Measurements from ENCODE around the gene CFAP74. TPM values are rescaled to one million over a fixed set of nuclear protein-coding genes. Genes with fewer than 3 reads are reported as not detected.

The CFAP74 gene
- total and polyA plus RNA-seq, 8 donors: 0.23 to 4.7 (median 2.8) TPM

DNA sequence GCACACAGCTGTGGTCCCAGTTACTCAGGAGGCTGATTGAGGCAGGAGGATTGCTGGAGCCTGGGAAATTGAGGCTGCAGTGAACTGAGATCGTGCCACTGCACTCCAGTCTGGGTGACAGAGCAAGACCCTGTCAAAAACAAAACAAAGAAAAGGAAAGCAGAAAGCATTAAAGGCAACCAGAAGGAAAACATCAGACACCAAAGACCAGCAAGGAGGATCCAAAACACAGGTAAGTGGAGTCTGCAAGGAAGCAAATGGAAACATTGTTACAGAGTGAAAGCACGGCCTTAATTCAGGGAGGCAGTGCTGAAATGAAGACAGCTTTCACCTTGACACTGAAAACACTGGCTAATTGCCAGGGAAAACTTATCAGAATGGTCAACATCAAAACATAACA is 40.8 kb downstream of the CFAP74 start:
- Histone ChIP-seq H3K9me3 (no peaks in the 10 kb centered on the region), H3K36me3 (no peaks in the 10 kb centered on the region), H3K4me1 (peaks cover 6 to 7% of the 10 kb centered on the region in 2 donors), H3K27me3 (peaks cover 5 to 84% of the 10 kb centered on the region in 2 donors), H3K4me3 (no peak overlapping the region), H3K27ac (no peak overlapping the region)
- ATAC-seq (no peak), DNase-seq (no peak)
- TF ChIP-seq, protein P1, sequence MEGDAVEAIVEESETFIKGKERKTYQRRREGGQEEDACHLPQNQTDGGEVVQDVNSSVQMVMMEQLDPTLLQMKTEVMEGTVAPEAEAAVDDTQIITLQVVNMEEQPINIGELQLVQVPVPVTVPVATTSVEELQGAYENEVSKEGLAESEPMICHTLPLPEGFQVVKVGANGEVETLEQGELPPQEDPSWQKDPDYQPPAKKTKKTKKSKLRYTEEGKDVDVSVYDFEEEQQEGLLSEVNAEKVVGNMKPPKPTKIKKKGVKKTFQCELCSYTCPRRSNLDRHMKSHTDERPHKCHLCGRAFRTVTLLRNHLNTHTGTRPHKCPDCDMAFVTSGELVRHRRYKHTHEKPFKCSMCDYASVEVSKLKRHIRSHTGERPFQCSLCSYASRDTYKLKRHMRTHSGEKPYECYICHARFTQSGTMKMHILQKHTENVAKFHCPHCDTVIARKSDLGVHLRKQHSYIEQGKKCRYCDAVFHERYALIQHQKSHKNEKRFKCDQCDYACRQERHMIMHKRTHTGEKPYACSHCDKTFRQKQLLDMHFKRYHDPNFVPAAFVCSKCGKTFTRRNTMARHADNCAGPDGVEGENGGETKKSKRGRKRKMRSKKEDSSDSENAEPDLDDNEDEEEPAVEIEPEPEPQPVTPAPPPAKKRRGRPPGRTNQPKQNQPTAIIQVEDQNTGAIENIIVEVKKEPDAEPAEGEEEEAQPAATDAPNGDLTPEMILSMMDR (IDR thresholded peaks at IDR 0.05): no peak
- intact Hi-C loops (cut with DNase I): no loop called here

DNA sequence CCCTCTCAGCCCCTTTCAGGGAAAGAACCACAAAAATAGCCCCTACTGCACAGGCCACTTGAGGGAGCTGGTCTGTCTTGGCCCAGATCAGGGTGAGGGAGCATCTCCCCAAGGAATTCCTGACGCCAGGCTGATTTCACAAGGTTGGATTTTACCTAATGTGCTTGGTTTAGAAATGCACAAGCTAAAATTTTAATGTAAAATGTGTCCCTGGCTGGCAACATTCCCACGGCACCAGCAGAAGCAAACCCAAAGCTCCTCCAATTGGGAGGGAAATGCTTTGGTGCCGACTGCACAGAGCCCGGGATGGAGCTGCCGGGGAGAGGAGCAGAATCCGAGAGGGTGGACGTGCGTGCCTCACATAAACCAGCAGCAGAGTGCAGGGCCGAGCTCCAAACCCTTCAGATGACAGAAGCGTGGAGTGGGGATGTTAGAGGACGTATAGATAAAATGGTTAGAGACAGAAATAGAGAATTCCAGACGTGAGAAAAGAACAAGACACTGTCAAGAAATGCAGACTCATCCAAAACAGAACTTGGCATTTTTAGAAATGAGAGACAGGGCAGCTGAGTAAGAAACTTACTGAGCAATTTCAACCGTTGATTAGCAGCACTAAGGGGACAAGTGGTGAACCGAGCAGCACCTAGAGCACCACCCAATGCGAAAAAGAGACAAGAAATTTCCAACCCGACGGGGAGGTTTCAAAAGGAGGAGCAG is 42.9 kb downstream of the CFAP74 start:
- Histone ChIP-seq H3K36me3 (no peaks in the 10 kb centered on the region), H3K4me3 (no peak overlapping the region), H3K27me3 (peaks cover 0 to 72% of the 10 kb centered on the region in 2 donors), H3K4me1 (peaks cover 6 to 7% of the 10 kb centered on the region in 2 donors), H3K9me3 (no peaks in the 10 kb centered on the region), H3K27ac (no peak overlapping the region)
- TF ChIP-seq, protein P1 (IDR thresholded peaks at IDR 0.05): no peak
- no peak for DNase-seq
- no peak for ATAC-seq
- intact Hi-C loops (cut with DNase I): no loop called here

DNA sequence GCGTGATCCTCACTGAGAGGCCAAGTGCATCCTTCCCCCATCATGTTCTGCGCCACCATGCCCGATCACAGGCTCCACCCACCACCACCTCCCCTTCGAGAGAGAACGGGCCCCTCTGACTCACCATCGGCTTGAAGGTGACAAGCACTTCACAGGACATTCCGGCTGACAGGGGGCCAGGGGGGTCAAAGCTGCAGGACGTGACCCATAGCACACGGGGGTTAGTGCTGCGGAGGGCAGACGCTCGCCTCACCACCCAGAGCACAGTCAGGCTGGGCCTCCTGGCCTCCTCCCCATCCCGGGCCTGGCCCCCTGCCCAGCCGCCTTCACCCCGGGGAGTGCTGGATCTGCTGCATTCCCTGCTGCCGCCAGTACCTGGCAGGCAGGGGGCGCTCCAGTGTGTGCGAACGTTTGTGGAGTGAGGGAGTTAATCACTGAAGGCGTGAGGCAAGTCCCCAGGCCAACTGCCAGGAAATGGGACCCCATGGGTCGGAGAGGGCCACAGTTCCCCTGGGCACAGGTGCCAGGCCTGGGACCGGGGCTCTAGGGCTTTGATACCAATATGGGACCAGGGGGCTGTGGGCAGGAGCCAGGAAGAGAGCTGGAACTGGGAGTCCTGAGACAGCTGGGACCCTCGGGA is 43.6 kb downstream of the CFAP74 start:
- intact Hi-C loops (cut with DNase I): no loop called here
- H3K4me1 ChIP-seq: peaks cover 6 to 7% of the 10 kb centered on the region in 2 donors
- DNase-seq (peak; percentile 61 to 93 (median 85)), ATAC-seq (peak; percentile 95)
- H3K4me3 ChIP-seq: no peak overlapping the region
- no peak overlapping the region for H3K27ac ChIP-seq
- H3K36me3 ChIP-seq: no peaks in the 10 kb centered on the region
- peaks cover 0 to 65% of the 10 kb centered on the region in 2 donors for H3K27me3 ChIP-seq
- H3K9me3 ChIP-seq: no peaks in the 10 kb centered on the region
- TF ChIP-seq, protein P1 (IDR thresholded peaks at IDR 0.05): peak; percentile 75 to 78

DNA sequence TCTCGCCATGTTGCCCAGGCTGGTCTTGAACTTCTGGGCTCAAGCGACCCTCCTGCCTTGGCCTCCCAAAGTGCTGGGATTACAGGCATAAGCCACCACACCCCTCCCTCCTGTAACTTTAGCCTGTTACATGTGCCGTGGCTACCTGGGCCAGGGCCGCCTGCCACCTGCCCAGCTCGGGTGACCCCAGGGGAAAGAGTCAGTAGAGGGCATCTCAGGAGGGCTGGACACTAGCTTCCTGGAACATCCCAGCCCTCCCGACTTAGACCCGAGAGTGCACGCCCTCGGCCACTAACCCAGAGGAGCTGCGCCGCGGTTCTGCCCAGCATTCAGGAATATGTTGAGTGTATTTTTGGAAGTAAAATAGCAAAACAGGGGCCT is 44.1 kb downstream of the CFAP74 start:
- TF ChIP-seq, protein P1 (IDR thresholded peaks at IDR 0.05): no peak
- no peak for ATAC-seq
- no peak for DNase-seq
- Histone ChIP-seq H3K4me1 (peaks cover 6 to 7% of the 10 kb centered on the region in 2 donors), H3K4me3 (no peak overlapping the region), H3K36me3 (no peaks in the 10 kb centered on the region), H3K27ac (no peak overlapping the region), H3K9me3 (no peaks in the 10 kb centered on the region), H3K27me3 (peaks cover 0 to 60% of the 10 kb centered on the region in 2 donors)
- intact Hi-C loops (cut with DNase I): no loop called here

DNA sequence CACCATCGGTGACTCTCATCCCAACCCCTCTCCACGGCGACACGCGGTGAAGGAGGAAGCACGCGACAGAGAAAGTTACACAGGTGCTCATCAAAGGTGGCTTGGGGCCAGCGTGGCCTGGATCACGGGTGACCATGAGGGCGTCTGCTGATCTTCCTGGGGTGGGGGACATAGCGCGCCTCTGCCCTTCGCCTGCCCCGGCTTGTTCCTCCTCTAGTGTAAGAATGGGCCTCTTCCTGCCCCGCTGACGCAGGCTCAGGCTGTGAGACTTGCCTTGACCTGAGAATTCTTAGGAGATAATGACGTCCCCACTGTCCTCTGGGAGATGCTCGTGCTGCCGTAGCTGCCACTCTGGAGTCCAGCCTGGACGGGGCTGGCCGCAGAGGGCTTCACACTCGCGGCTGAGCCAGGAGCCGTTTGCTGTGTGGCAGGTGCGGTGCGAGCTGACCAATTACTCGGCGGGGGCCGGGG is 45.5 kb downstream of the CFAP74 start:
- ATAC-seq (no peak), DNase-seq (peak in 1 of 4 donors; percentile 71)
- Histone ChIP-seq H3K27ac (no peak overlapping the region), H3K4me1 (peaks cover 6 to 7% of the 10 kb centered on the region in 2 donors), H3K9me3 (no peaks in the 10 kb centered on the region), H3K36me3 (no peaks in the 10 kb centered on the region), H3K4me3 (no peak overlapping the region), H3K27me3 (peaks cover 0 to 55% of the 10 kb centered on the region in 2 donors)
- TF ChIP-seq, protein P1 (IDR thresholded peaks at IDR 0.05): no peak
- intact Hi-C loops (cut with DNase I): no loop called here
